ENCODE results near the gene PAK6.

PAK6 gene

GRCh38 chr15:40238532-40239403 is at the start of gene PAK6:
Gene PAK6, plus strand, starts transcription at chr15:40239063. Its CDS starts 25,723 bp downstream, at chr15:40264786.
- DNase-seq: no peak

- DNase-seq: no peak
These were observed 48.3 kb upstream of the PAK6 start for GRCh38 chr15:40190591-40190990.

- no peak for DNase-seq
These were observed 45.9 kb upstream of the PAK6 start for GRCh38 chr15:40192942-40193341.

GRCh38 chr15:40197434-40197833 is 41.4 kb upstream of the PAK6 start:
- DNase-seq: no peak

GRCh38 chr15:40198355-40199085 is 40.3 kb upstream of the PAK6 start:
- DNase-seq: no peak

- DNase-seq: no peak
These were observed 34.8 kb upstream of the PAK6 start for GRCh38 chr15:40204100-40204499.

GRCh38 chr15:40217166-40217824 is 21.6 kb upstream of the PAK6 start:
- peak; percentile 38 for DNase-seq

GRCh38 chr15:40219801-40220200 is 19.1 kb upstream of the PAK6 start:
- no peak for DNase-seq

- no peak for DNase-seq
These were observed 16.7 kb upstream of the PAK6 start for GRCh38 chr15:40222131-40222530.

GRCh38 chr15:40226736-40227135 is 12.1 kb upstream of the PAK6 start:
- DNase-seq: no peak

GRCh38 chr15:40229316-40229715 is 9.5 kb upstream of the PAK6 start:
- no peak for DNase-seq

- DNase-seq: no peak
These were observed 8.9 kb upstream of the PAK6 start for GRCh38 chr15:40229956-40230355.

- DNase-seq: no peak
These were observed 6.2 kb upstream of the PAK6 start for GRCh38 chr15:40232625-40233070.

GRCh38 chr15:40233727-40234577 is 4.9 kb upstream of the PAK6 start:
- DNase-seq: no peak

- no peak for DNase-seq
These were observed 4.1 kb upstream of the PAK6 start for GRCh38 chr15:40234783-40235182.

- no peak for DNase-seq
These were observed 3.5 kb upstream of the PAK6 start for GRCh38 chr15:40235201-40235885.

GRCh38 chr15:40239404-40239692 is 485 bp downstream of the PAK6 start:
- no peak for DNase-seq

GRCh38 chr15:40239693-40240618 is 1.1 kb downstream of the PAK6 start:
- DNase-seq: no peak

GRCh38 chr15:40240619-40241221 is 1.9 kb downstream of the PAK6 start:
- no peak for DNase-seq
